Brain microvascular endothelial cell (primary cell): ENCODE measurements around the gene FCHO1.
A peak's percentile ranks its signal among the peaks of the same experiment; 100 is the strongest.
"Not testable (repeated sequence)": the region's sequence is repeated elsewhere in the genome, so short reads cannot be mapped to it uniquely, and the experiment has no call there.

ENCODE experiments used
- DNase-seq: peaks from one replicate; pipeline ENCODE4 v3.0.0-alpha.2; 2020
- H3K27ac ChIP-seq: fragments of 250-450 bp; sonication (Bioruptor Pico); 2 replicates; pipeline ENCODE4 v1.5.1; 2020; ENCODE audit warnings: mild to moderate bottlenecking, moderate library complexity
- H3K27me3 ChIP-seq: fragments of 250-450 bp; sonication (Bioruptor Pico); replicated peaks from 2 replicates; pipeline ENCODE4 v1.5.1; 2020; ENCODE audit warnings: mild to moderate bottlenecking
- H3K36me3 ChIP-seq: fragments of 250-450 bp; sonication (Bioruptor Pico); replicated peaks from 2 replicates; pipeline ENCODE4 v1.5.1; 2020; ENCODE audit warnings: mild to moderate bottlenecking
- H3K4me3 ChIP-seq: 2 replicates; pipeline ENCODE4 v1.5.1; 2011; ENCODE audit warnings: low read depth, mild to moderate bottlenecking, control low read depth, low read length, moderate library complexity
- CTCF ChIP-seq: IDR thresholded peaks from 2 replicates; pipeline ENCODE4 v1.5.1; 2011; ENCODE audit warnings: low read depth, mild to moderate bottlenecking, moderate library complexity, low read length, control low read depth, inconsistent platforms; ENCODE audit errors: missing control alignments
- in situ Hi-C: cut with HindIII; loops from 2 replicates; pipeline ENCODE4 v1.10.0; 2017; ENCODE audit warnings: low sequenced_read_pairs, low pct_ligation_motif_present

Gene FCHO1

GRCh38 chr19:17778251-17778967, 27.1 kb downstream of the FCHO1 start:
- DNase-seq: peak; percentile 61
- Histone ChIP-seq H3K27me3 (no peaks in the 10 kb centered on the region), H3K27ac (no peak overlapping the region), H3K4me3 (peak overlapping the region; percentile 5), H3K36me3 (no peaks in the 10 kb centered on the region)
- in situ Hi-C loops: no loop called here
- TF ChIP-seq CTCF: no peak

GRCh38 chr19:17778968-17779929, 28.0 kb downstream of the FCHO1 start:
- H3K27ac ChIP-seq: no peak overlapping the region
- H3K27me3 ChIP-seq: no peaks in the 10 kb centered on the region
- no peak overlapping the region for H3K4me3 ChIP-seq
- no peaks in the 10 kb centered on the region for H3K36me3 ChIP-seq
- in situ Hi-C loops: no loop called here
- TF ChIP-seq CTCF: no peak
- no peak for DNase-seq

GRCh38 chr19:17780781-17781180, 29.5 kb downstream of the FCHO1 start:
- DNase-seq: no peak
- in situ Hi-C loops: no loop called here
- Histone ChIP-seq H3K36me3 (no peaks in the 10 kb centered on the region), H3K4me3 (no peak overlapping the region), H3K27ac (no peak overlapping the region), H3K27me3 (no peaks in the 10 kb centered on the region)
- no peak for TF ChIP-seq CTCF

- DNase-seq, H3K27me3 ChIP-seq, H3K4me3 ChIP-seq, in situ Hi-C loops, H3K36me3 ChIP-seq, H3K27ac ChIP-seq: not testable (repeated sequence)
These were observed 32.4 kb downstream of the FCHO1 start for GRCh38 chr19:17783721-17784120.

- TF ChIP-seq CTCF: peak; percentile 88
- H3K4me3 ChIP-seq: no peak overlapping the region
- H3K27me3 ChIP-seq: no peaks in the 10 kb centered on the region
- DNase-seq: peak; percentile 55
- in situ Hi-C loops: no loop called here
- no peak overlapping the region for H3K27ac ChIP-seq
- no peaks in the 10 kb centered on the region for H3K36me3 ChIP-seq
These were observed 33.1 kb downstream of the FCHO1 start for GRCh38 chr19:17784201-17785008.
